HepG2 (cell line): ENCODE measurements around the gene KLHL18. TPM values are rescaled to one million over a fixed set of nuclear protein-coding genes. Genes with fewer than 3 reads are reported as not detected.

Experiments
- AGO2 ChIP-seq: fragments of 200-400 bp; formaldehyde crosslinking; optimal IDR thresholded peaks from 2 replicates; pipeline ENCODE3; 2017; ENCODE audit warnings: mild to moderate bottlenecking, low read depth, low read length, moderate library complexity
- BORCS8-MEF2B ChIP-seq: sonication (generic); formaldehyde crosslinking; IDR thresholded peaks from 2 replicates; pipeline ENCODE4 v1.8.0; 2022; ENCODE audit warnings: mild to moderate bottlenecking, missing genetic modification reagents
- CAMTA2 ChIP-seq: sonication (generic); formaldehyde crosslinking; IDR thresholded peaks from 2 replicates; pipeline ENCODE4 v1.4.0; 2020; ENCODE audit warnings: mild to moderate bottlenecking, missing genetic modification reagents, borderline replicate concordance
- ELF1 ChIP-seq: sonication (generic); formaldehyde crosslinking; IDR thresholded peaks from 2 replicates; pipeline ENCODE4 v1.4.0; 2020; ENCODE audit warnings: missing genetic modification reagents
- FOXO1 ChIP-seq: sonication (generic); formaldehyde crosslinking; IDR thresholded peaks from 2 replicates; pipeline ENCODE4 v1.4.0; 2020; ENCODE audit warnings: missing genetic modification reagents
- GATAD2A ChIP-seq: IDR thresholded peaks from 2 replicates; pipeline ENCODE4 v1.6.1; 2016
- HOXA3 ChIP-seq: sonication (generic); formaldehyde crosslinking; IDR thresholded peaks from 2 replicates; pipeline ENCODE4 v1.5.0; 2020; ENCODE audit warnings: missing genetic modification reagents
- HOXA7 ChIP-seq: sonication (generic); formaldehyde crosslinking; IDR thresholded peaks from 2 replicates; pipeline ENCODE4 v1.8.1; 2022; ENCODE audit warnings: mild to moderate bottlenecking, missing genetic modification reagents, moderate library complexity
- KDM5A ChIP-seq: fragments of 200-600 bp; sonication (generic); IDR thresholded peaks from 2 replicates; pipeline ENCODE4 v1.7.0; 2018; ENCODE audit warnings: antibody characterized with exemption, mild to moderate bottlenecking, low read length, borderline replicate concordance
- LRRFIP1 ChIP-seq: sonication (generic); formaldehyde crosslinking; conservative IDR thresholded peaks from 2 replicates; pipeline ENCODE4 v1.4.0; 2020; ENCODE audit warnings: missing genetic modification reagents
- NFYB ChIP-seq: sonication (generic); formaldehyde crosslinking; IDR thresholded peaks from 2 replicates; pipeline ENCODE4 v1.4.0; 2020; ENCODE audit warnings: missing genetic modification reagents
- RAD21 ChIP-seq: fragments of 450-650 bp; formaldehyde crosslinking; IDR thresholded peaks from 2 replicates; pipeline ENCODE4 v1.5.0; 2020; ENCODE audit warnings: mild to moderate bottlenecking
- TGIF2 ChIP-seq: IDR thresholded peaks from 2 replicates; pipeline ENCODE4 v1.6.1; 2016; ENCODE audit warnings: control low read depth, missing compliant biosample characterization
- ZBTB21 ChIP-seq: sonication (generic); formaldehyde crosslinking; IDR thresholded peaks from 2 replicates; pipeline ENCODE4 v1.4.0; 2020; ENCODE audit warnings: missing genetic modification reagents
- ZFP36L1 ChIP-seq: sonication (generic); formaldehyde crosslinking; IDR thresholded peaks from 2 replicates; pipeline ENCODE4 v1.8.0; 2022; ENCODE audit warnings: mild to moderate bottlenecking, missing genetic modification reagents, moderate library complexity
- ZFP90 ChIP-seq: sonication (generic); formaldehyde crosslinking; IDR thresholded peaks from 2 replicates; pipeline ENCODE4 v1.8.0; 2022; ENCODE audit warnings: missing genetic modification reagents, mild to moderate bottlenecking, inconsistent platforms, borderline replicate concordance
- ZNF121 ChIP-seq: sonication (generic); formaldehyde crosslinking; IDR thresholded peaks from 2 replicates; pipeline ENCODE4 v1.5.0; 2020; ENCODE audit warnings: mild to moderate bottlenecking, missing genetic modification reagents
- ZNF224 ChIP-seq: sonication (generic); formaldehyde crosslinking; IDR thresholded peaks from 2 replicates; pipeline ENCODE4 v1.5.0; 2020; ENCODE audit warnings: mild to moderate bottlenecking, missing genetic modification reagents
- ZNF577 ChIP-seq: sonication (generic); formaldehyde crosslinking; IDR thresholded peaks from 2 replicates; pipeline ENCODE4 v1.4.0; 2020; ENCODE audit warnings: mild to moderate bottlenecking, low read depth, missing genetic modification reagents, borderline replicate concordance
- ZNF619 ChIP-seq: sonication (generic); formaldehyde crosslinking; IDR thresholded peaks from 2 replicates; pipeline ENCODE4 v1.4.0; 2020; ENCODE audit warnings: mild to moderate bottlenecking, missing genetic modification reagents
- ZNF709 ChIP-seq: sonication (generic); formaldehyde crosslinking; IDR thresholded peaks from 2 replicates; pipeline ENCODE4 v1.5.0; 2020; ENCODE audit warnings: mild to moderate bottlenecking, missing genetic modification reagents
- ZNF724P ChIP-seq: sonication (generic); formaldehyde crosslinking; IDR thresholded peaks from 2 replicates; pipeline ENCODE4 v1.8.0; 2022; ENCODE audit warnings: missing genetic modification reagents, borderline replicate concordance
- ZSCAN22 ChIP-seq: sonication (generic); formaldehyde crosslinking; IDR thresholded peaks from 2 replicates; pipeline ENCODE4 v1.4.0; 2020; ENCODE audit warnings: mild to moderate bottlenecking, missing genetic modification reagents
- polyA plus RNA-seq, 8 experiments: library from polyadenylated mRNA; depleted of rRNA in 3 of 8; stranded (reverse) in 7 of 8; unstranded in 1 of 8; fragments of >200 nt; fragmentation: Illumina TruSeq in 4 of 8; extraction: Trizol in 4 of 8; gene quantifications; 2 replicates each; pipeline versions ENCODE4 v1.2.1 to v1.2.3, GENCODE V29; 2011 to 2016; ENCODE audit warnings: low read depth in 4 of 8, missing spikeins in 1 of 8, mixed read lengths in 1 of 8; ENCODE audit not compliant: insufficient read depth in 1 of 8
- total RNA-seq, 5 experiments: library from RNA; depleted of rRNA; stranded (reverse); fragments of >200 nt; fragmentation: Illumina TruSeq; extraction: Trizol; gene quantifications; 2 replicates each; pipeline ENCODE4 v1.2.3, GENCODE V29; 2016; ENCODE audit warnings: low read depth in 1 of 5
- TF ChIP-seq, protein P1 (sequence below): sonication (generic); formaldehyde crosslinking; IDR thresholded peaks from 2 replicates; pipeline ENCODE4 v1.8.1; 2022; ENCODE audit warnings: mild to moderate bottlenecking, missing genetic modification reagents
- TF ChIP-seq, protein P2 (sequence below): IDR thresholded peaks from 2 replicates; pipeline ENCODE4 v1.6.1; 2016; ENCODE audit warnings: low read depth, control low read depth
- TF ChIP-seq, protein P3 (sequence below): IDR thresholded peaks from 2 replicates; pipeline ENCODE4 v1.6.1; 2018; ENCODE audit warnings: missing genetic modification reagents

The KLHL18 gene
- total and polyA plus RNA-seq, 2 of the 13 experiments (the other 11 are each of a cell fraction or from before 2014, with no cell fraction given), result 17.5 to 18.8 TPM

GRCh38 chr3:47380601-47381316, 98.0 kb downstream of the KLHL18 start, which contains the start of gene PTPN23 (continued):
- TF ChIP-seq ZNF577 (CRISPR knock-in tag) (no peak), TGIF2 (peak; percentile 34; the same call in 1 of the 2 replicates), GATAD2A (CRISPR knock-in tag) (peak; percentile 26), ZNF224 (CRISPR knock-in tag) (no peak), ZSCAN22 (CRISPR knock-in tag) (no peak), HOXA7 (CRISPR knock-in tag) (no peak), ZFP90 (peak; percentile 45), BORCS8-MEF2B (CRISPR knock-in tag) (peak; percentile 44), RAD21 (CRISPR knock-in tag) (no peak; the same call in none of the 2 replicates), NFYB (peak; percentile 50), FOXO1 (CRISPR knock-in tag) (peak; percentile 15; the same call in 1 of the 2 replicates), KDM5A (no peak; the same call in 1 of the 2 replicates), ZBTB21 (peak; percentile 87; the same call in 1 of the 2 replicates), HOXA3 (CRISPR knock-in tag) (peak; percentile 78), AGO2 (peak; percentile 87), LRRFIP1 (0 out of 2 replicates have a peak, but pooled peaks have one; percentile 22), ZNF709 (peak; percentile 57), ZNF724P (CRISPR knock-in tag) (0 out of 2 replicates have a peak, but pooled peaks have one; percentile 55), ZFP36L1 (CRISPR knock-in tag) (no peak; the same call in 1 of the 2 replicates), CAMTA2 (CRISPR knock-in tag) (peak; percentile 52; the same call in 1 of the 2 replicates), ZNF619 (peak; percentile 69; the same call in 1 of the 2 replicates), ELF1 (peak; percentile 87), ZNF121 (CRISPR knock-in tag) (no peak)
- TF ChIP-seq, protein P1, sequence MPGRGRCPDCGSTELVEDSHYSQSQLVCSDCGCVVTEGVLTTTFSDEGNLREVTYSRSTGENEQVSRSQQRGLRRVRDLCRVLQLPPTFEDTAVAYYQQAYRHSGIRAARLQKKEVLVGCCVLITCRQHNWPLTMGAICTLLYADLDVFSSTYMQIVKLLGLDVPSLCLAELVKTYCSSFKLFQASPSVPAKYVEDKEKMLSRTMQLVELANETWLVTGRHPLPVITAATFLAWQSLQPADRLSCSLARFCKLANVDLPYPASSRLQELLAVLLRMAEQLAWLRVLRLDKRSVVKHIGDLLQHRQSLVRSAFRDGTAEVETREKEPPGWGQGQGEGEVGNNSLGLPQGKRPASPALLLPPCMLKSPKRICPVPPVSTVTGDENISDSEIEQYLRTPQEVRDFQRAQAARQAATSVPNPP, result peak; percentile 52; the same call in 1 of the 2 replicates
- TF ChIP-seq, protein P2, sequence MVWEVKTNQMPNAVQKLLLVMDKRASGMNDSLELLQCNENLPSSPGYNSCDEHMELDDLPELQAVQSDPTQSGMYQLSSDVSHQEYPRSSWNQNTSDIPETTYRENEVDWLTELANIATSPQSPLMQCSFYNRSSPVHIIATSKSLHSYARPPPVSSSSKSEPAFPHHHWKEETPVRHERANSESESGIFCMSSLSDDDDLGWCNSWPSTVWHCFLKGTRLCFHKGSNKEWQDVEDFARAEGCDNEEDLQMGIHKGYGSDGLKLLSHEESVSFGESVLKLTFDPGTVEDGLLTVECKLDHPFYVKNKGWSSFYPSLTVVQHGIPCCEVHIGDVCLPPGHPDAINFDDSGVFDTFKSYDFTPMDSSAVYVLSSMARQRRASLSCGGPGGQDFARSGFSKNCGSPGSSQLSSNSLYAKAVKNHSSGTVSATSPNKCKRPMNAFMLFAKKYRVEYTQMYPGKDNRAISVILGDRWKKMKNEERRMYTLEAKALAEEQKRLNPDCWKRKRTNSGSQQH (CRISPR knock-in tag), result peak; percentile 68; the same call in 1 of the 2 replicates
- TF ChIP-seq, protein P3, sequence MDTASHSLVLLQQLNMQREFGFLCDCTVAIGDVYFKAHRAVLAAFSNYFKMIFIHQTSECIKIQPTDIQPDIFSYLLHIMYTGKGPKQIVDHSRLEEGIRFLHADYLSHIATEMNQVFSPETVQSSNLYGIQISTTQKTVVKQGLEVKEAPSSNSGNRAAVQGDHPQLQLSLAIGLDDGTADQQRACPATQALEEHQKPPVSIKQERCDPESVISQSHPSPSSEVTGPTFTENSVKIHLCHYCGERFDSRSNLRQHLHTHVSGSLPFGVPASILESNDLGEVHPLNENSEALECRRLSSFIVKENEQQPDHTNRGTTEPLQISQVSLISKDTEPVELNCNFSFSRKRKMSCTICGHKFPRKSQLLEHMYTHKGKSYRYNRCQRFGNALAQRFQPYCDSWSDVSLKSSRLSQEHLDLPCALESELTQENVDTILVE, result peak; percentile 60
